ENCODE measurements around the gene LAG3.
A peak's percentile ranks its signal among the peaks of the same experiment; 100 is the strongest.

Gene LAG3

GRCh38 chr12:6753772-6754356 is 18.5 kb upstream of the LAG3 start:
- no peak for DNase-seq (ENCODE audit: low spot score)

- no peak for DNase-seq (ENCODE audit: low spot score)
Measured at GRCh38 chr12:6754411-6754810, 17.9 kb upstream of the LAG3 start.

GRCh38 chr12:6757028-6757690 is 15.2 kb upstream of the LAG3 start:
- no peak for DNase-seq (ENCODE audit: low spot score)

- no peak for DNase-seq (ENCODE audit: low spot score)
Measured at GRCh38 chr12:6758506-6759095, 13.7 kb upstream of the LAG3 start.

- no peak for DNase-seq (ENCODE audit: low spot score)
Measured at GRCh38 chr12:6759741-6760140, 12.6 kb upstream of the LAG3 start.

- DNase-seq (ENCODE audit: low spot score) = no peak
Measured at GRCh38 chr12:6763380-6763779, 8.9 kb upstream of the LAG3 start.

- peak; percentile 100 for DNase-seq (ENCODE audit: low spot score)
Measured at GRCh38 chr12:6764011-6764828, 8.1 kb upstream of the LAG3 start.

- DNase-seq (ENCODE audit: low spot score) = peak; percentile 71
Measured at GRCh38 chr12:6765048-6765633, 7.2 kb upstream of the LAG3 start.

- DNase-seq (ENCODE audit: low spot score) = peak; percentile 98
Measured at GRCh38 chr12:6765634-6766581, 6.4 kb upstream of the LAG3 start, which contains the start of gene PTMS. Gene PTMS, plus strand, starts transcription at chr12:6766363. Its CDS starts 343 bp downstream, at chr12:6766706.

- peak; percentile 70 for DNase-seq (ENCODE audit: low spot score)
Measured at GRCh38 chr12:6766651-6767349, 5.5 kb upstream of the LAG3 start.

GRCh38 chr12:6767353-6768319 is 4.7 kb upstream of the LAG3 start:
- peak; percentile 57 for DNase-seq (ENCODE audit: low spot score)

- DNase-seq (ENCODE audit: low spot score) = peak; percentile 49
Measured at GRCh38 chr12:6768437-6768914, 3.8 kb upstream of the LAG3 start.

- DNase-seq (ENCODE audit: low spot score) = peak; percentile 85
Measured at GRCh38 chr12:6768990-6769389, 3.3 kb upstream of the LAG3 start.

- no peak for DNase-seq (ENCODE audit: low spot score)
Measured at GRCh38 chr12:6769666-6770065, 2.7 kb upstream of the LAG3 start.

- DNase-seq (ENCODE audit: low spot score) = no peak
Measured at GRCh38 chr12:6770094-6770493, 2.2 kb upstream of the LAG3 start.

GRCh38 chr12:6770600-6770999 is 1.7 kb upstream of the LAG3 start:
- no peak for DNase-seq (ENCODE audit: low spot score)

GRCh38 chr12:6771091-6771495 is 1.2 kb upstream of the LAG3 start:
- peak; percentile 51 for DNase-seq (ENCODE audit: low spot score)

- DNase-seq (ENCODE audit: low spot score) = no peak
Measured at GRCh38 chr12:6771509-6772330, 600 bp upstream of the LAG3 start.
